ENCODE measurements around the gene VPS39.

The VPS39 gene

DNA sequence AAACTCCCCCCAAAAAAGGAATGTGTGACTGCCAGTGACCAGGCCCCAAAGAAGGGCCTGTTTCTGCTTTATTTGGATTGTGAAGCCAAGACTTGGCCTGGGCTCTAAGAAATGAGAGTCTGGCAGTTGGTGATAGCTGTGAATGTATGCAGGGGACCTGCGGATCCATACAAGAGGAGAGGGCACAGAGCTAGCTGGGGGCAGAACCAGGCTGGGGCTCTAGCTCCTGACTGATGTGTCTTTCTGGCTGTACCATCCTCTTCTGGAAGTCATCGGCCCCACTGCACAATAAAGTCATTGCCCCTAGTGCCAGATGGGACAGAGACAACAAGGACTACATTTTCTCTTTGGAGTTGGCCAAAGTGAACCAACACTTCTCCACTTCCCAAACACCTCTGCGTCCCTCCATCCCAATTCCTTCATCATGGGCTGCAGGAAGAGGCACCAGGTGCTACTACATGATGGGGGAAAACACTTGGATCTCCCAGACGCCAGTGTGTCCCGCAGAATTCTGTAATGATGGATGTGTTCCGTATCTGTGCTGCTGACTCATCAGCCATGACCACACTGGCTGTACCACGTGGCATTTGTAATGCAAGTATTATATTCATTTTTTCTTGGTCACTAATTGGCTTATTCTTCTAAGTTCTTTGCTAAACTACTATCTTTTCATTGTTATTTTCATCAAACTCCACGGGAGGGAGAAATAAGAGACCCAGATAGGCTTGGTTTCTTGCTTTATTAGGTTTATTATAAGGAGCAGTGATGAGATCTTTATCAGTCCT is 49.9 kb downstream of the VPS39 start:
- no peak for DNase-seq (ENCODE audit: low spot score)

DNA sequence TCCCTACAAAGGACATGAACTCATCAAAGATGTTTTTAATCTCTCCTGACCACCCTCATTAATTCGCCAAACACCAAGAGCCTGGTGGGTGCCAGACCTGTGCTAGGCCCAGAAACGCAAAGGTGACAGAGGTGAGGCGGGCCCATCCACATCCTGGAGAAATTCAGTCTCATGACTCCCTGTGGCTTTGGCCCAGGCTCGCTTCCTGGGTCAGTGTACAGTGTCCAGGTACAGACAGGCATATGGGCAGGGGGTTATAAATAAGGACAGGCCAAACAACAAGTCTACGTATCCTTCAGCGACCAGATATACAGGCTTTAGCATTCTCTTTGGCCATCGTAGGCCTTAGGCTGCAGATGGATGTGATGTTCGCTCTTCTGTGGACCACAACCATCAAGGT is 50.7 kb downstream of the VPS39 start:
- DNase-seq (ENCODE audit: low spot score), result no peak

DNA sequence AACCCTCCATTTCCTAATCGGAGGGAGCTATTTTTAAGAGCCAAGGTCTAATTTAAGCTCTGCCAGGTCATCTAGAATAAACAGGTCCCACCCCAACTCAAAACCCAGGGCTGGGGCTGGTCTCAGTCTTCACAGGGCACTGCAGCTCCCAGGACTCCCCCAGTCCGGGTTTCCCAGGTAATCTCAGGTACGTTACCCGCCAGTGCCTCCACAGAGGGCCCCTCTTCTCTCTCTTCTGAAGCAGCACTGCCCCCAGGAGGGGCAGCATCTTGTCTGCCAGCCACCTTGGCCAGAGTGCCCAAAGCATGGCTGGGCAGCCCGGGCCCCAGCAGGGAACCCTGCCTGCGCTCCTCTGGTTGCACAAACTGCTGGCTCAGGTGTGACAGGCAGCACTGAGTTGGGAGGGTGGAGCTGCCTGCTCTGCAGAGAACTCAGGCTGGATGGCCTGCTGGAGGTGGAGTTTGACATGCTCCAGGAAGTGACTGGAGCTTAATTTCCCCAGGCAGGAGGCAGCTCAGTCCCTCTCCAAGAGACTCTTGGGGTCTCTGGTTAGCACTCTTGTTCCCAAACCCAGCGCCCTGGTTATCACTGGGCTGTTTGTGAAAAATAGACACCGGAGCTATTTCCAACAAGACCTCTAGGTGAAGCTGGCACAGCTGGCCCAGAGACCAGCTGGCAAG is 51.7 kb downstream of the VPS39 start, which contains the start of gene PLA2G4F:
PLA2G4F (minus strand) TSS at position 394 of the 680 bp plus-strand sequence; CDS start at position 307, 87 bp downstream.
- no peak for DNase-seq (ENCODE audit: low spot score)

DNA sequence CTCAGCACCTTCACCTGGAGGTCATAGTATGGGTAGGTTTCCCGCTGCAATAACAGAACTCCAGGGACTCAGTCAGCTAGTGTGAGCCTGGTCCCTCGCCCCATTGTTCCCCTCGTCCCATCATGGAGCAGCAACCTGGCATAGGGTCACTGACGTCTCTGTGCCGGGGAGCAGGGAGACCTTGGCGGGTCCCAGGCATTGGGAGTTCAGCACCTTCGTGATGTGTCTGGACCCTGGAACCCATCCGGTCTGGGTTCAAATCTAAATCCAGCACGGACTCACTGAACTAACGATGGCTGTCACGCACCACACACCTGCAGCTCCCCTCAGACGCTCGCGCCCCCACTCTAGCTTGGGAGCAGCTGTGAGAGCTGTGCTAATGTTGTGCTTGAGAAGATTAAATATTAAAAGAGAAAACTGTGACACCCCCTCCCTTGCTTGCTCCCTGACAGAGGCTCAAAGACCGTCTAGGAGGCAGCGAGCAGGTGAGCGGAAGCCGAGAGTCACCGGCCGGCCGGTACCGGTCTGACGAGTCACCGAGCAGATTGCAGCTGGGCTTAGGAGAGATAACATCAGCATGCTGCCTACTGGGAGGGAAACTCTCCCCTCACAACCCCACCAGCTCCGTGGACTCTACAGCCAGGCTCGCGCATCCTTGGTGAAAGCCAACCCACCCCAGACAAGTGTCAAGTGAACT is 52.4 kb downstream of the VPS39 start:
- no peak for DNase-seq (ENCODE audit: low spot score)

DNA sequence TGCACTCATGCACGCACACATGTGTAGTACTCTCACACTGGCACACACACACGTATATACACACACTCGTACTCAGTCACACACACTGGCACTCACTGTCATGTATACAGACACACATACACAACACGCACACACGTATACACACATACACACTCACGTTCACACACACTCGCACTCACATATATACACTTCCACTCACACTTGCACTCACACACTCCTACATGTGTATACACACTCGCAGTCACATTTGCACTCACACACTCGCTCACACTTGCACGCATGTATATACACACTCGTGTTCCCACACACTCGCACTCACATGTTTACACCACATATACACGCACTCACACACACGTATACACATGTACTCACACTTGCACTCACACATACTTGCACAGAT is 53.1 kb downstream of the VPS39 start:
- no peak for DNase-seq (ENCODE audit: low spot score)

DNA sequence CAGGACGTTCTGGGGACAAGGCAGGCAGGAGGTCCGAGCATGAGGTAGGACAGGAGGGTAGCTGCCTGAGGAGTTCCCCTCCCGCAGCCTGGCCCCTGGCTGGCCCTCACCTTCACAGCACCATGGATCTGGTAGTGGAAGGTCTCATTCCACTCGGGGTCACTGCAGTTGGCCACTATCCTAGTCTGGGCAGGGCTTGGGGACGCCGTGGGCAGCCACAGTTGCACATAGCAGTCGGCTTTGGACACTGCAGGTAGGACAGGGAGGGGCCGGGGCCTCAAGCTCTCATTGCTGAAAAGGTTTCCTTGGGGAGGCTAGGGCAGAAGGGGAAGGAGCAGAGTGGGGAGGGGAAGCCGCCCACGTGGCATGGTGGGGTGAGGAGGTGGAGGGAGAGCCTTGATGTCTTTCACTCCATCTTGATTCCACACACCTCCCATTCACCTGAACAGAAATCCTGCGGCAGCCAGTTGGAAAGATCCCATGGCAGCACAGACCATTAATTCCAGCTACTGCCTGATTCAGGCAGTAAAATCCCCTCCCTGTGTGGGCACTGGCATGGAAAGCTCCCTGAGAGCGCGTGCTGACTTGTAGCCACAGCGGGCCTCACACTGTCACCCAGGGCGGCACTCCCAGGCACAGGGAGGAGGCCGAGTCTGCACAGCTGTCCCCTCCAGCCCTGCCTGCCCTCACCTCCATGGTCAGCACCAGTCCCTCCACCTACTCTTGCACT is 53.7 kb downstream of the VPS39 start:
- no peak for DNase-seq (ENCODE audit: low spot score)

DNA sequence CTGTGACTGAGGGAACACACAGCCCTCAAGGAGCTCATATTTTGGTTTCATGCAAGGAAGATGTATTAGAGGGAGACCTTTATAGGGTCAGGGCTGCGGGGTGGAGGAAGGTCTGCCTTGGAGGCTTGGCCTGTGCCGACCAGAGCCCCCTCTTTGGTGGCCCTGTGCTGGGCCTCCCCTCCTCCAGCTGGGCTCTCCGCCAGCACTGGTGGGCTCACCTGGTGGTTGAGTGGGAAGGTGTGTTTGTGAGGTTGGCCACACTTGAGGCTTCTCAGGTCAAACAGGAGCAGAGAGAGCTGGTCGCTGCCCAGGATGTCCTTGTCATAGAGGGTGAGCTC is 54.3 kb downstream of the VPS39 start:
- no peak for DNase-seq (ENCODE audit: low spot score)

DNA sequence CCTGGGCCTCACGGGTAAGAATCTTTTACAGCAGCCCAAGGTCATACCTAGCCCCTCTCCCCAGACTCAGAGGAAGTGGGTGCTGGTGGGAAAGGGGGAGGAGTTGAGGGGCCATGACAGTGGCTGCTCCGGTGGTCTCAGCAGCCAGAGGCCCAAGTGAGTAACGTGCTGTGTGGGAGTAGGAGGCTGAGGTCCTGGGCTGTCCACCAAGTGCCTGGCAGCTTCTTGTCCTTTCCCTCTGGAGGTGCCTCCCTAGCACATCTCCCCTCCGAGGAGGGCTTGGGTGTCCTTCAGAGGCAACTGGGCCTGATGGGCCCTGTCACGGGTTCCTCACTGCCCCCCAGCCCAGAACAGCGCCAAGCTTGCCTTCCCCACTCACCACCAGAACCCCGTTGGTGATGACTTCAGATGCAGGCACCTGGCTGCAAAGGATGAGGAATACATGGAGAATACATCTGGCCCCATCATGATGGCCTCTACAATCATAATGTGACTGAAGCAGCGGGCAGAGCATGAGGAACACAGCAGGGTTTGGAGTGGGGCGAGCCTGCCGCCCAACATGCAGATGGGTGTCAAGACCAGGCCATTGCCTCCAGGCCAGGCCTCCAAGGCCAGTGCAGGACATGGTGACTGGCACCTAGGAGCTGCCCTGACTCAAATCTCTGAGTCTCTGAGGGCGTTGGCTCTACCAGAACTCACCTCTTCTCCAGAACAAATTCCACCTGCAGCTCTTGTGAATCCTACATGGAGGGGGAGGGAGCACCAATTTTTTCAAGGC is 55.0 kb downstream of the VPS39 start:
- DNase-seq (ENCODE audit: low spot score), result no peak

DNA sequence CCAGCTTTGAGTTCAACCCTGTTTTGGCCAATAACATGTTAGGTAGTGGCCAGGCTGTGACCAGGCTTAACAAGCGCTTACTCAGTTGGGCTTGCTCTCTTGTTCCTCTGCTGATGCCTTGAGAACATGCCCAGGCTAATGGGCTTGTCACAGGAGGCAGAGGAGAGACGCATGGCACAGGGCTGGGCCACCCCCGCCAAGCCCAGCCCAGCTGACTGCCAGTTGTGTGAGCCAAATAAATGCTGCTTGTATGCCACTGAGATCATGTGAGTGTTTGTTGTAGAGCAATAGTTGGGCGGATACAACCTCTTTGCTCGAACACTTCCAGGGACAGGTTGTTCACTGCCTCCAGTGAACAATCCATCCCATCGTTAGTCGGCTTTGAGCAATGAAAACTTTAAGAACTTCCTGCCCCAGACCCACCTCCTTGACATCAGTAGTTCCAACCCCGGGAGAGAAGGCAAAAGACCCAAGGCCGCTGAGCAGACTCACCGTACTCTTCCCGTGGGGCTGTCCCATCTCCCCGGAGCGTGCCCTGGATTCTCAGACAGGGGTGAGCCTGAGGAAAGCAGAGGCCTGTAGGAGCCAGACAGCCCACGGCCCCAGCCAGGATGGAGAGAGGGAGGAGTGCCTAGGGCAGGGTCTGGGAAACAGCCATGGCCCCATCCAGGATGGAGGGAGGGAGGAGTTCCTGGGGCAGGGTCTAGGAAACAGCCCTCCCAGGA is 55.7 kb downstream of the VPS39 start:
- DNase-seq (ENCODE audit: low spot score), result peak; percentile 56

DNA sequence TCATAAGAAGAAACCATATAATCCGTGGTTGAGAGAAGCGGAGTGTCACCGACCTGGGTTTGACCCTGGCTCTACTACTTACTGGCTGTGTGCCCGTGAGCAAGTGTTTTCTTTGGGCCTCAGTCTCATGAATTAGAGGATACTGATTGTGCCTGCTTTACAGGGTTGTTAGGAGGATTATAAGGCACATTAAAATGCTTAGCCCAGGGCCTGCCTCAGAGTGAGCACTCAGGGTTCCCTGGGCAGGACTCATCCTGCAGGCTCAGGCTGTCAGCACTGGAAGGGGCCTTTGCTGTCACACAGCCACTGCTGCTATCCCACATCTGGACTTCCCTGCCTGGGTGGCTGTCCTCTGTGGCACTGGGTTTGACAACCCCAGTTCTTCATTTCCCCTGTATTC is 56.4 kb downstream of the VPS39 start:
- DNase-seq (ENCODE audit: low spot score), result no peak

DNA sequence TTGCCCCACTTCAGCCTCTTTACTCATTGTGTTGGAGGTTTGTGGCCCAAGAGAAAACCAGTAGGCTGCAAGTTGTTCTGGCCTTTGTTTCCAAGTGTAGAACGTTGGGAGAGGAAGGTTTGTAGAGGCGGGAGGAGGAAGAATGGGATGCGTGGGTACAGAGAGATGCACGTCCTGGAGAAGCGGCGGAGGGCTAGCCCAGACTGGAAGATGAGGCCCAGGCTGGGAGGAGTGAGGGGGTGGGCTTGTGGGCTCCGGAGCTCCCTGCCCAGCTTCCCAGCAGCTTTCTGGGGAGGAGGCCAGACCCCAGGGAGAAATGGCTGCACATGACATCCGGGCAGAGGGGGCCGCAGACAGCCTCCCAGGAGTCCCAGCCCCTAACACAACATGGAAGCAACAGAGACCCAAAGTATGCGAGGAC is 57.0 kb downstream of the VPS39 start:
- no peak for DNase-seq (ENCODE audit: low spot score)

DNA sequence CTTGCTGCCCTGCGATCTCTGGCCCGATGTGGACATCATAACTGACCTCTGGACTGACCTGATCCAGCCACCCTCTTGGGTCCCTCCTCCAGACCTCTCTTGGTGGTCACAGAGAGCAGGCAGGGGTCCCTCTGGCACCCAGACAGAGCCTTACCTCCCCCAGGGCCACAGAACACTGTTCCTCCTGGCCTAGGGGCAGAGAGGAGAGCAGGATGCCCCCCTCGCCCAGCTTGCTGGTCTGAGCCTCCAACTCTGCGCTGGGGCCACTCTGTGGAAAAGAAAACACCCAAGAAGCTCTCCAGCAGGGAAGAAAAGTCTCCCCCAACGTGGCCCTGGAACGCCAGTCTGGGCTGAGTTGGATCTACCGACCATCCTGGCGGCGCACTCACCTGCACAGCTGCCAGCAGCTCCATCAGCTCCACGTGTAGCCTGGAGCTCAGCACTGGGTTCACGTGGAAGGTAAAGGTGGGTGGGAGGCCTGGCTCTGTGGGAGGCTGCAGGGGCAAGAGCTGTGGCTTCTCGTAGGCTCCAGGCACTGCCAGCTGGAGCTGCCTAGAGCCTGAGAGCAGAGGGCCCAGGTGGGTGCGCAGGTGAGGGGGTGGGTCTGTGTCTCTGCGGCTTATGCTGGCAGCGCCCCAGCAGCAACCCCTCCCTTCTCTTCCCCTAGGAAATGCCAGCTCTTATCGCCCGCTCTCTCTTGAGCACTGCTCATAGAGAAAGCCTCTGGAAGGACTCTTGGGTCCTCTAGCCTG is 57.7 kb downstream of the VPS39 start:
- no peak for DNase-seq (ENCODE audit: low spot score)

DNA sequence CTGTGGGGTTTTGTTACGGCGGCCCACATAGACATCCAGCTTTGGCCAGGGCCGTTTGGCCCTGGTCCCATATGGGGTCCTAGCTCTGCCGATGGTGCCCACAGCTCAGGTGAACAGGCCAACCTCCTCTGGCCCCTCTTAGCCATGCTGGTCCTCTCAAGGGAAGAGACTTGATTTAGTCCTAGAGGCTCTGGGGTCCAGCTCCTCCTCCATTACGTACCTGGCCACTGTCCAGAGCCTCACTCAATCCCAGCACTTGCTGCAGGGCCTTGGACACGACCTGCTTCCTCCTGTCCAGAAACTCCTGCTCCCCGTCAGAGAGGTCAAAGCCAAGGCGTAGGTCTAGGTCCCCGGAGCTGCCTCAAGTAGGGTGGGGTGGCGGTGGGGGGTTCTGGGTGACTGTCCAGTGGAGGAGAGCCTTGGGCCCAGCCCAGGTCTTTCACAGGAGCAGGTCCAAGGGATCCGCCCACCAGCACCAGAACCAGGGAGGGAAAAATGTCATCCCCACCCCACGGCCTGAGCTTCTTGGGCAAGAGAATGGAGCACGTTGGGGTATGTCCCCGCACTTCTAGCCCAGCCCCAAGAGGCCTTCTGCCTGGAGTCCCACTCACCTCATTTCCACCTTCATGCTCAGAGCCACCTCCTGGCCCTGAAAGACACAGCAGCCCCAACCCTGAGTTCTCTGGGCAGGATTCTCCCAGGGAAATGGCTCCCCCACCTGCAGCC is 58.4 kb downstream of the VPS39 start:
- no peak for DNase-seq (ENCODE audit: low spot score)

DNA sequence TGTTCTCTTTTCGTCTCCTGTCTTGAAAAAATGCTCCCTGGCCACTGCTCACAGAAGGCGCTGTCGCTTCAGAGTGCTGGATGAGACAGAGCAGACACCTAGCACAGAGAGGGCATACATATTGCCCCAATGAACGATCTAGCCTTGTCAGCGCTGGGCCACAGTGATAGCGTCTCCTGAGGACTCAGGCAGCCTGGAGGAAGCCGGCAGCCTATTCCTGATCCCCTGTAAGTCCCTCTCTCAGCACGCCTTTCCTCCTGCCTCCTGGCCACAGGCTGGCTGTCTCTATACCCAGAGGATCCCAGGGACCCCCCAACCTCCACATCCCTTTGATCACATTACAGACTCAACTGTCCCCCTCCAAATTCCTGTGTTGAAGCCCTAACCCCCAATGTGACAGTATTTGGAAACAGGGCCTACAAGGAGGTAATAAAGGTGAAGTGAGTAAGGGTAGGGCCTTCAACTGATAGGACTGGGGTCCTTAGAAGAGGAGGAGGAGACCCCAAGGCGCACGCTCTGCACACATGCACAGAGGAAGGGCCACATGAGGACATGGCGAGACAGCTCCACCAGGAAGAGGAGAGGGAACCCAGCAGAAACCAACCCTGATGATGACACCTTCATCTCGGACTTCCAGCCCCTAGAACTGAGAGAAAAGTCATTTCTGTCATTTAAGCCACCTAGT is 59.2 kb downstream of the VPS39 start:
- DNase-seq (ENCODE audit: low spot score), result no peak

DNA sequence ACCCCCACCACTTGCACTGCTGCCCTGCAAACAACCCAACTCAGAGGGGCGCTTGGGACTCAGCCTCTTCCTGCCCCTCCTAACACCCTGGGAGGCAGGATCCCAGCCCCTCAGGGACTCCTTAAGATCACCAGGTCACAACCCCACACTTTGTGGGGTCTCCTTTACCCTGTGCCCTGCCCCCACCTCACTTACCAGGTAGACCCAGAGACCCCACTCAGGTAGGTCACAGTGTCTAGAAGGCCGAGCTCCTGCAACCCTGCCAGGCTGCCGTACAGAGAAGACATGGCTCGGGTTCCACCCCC is 60.7 kb downstream of the VPS39 start:
- no peak for DNase-seq (ENCODE audit: low spot score)

DNA sequence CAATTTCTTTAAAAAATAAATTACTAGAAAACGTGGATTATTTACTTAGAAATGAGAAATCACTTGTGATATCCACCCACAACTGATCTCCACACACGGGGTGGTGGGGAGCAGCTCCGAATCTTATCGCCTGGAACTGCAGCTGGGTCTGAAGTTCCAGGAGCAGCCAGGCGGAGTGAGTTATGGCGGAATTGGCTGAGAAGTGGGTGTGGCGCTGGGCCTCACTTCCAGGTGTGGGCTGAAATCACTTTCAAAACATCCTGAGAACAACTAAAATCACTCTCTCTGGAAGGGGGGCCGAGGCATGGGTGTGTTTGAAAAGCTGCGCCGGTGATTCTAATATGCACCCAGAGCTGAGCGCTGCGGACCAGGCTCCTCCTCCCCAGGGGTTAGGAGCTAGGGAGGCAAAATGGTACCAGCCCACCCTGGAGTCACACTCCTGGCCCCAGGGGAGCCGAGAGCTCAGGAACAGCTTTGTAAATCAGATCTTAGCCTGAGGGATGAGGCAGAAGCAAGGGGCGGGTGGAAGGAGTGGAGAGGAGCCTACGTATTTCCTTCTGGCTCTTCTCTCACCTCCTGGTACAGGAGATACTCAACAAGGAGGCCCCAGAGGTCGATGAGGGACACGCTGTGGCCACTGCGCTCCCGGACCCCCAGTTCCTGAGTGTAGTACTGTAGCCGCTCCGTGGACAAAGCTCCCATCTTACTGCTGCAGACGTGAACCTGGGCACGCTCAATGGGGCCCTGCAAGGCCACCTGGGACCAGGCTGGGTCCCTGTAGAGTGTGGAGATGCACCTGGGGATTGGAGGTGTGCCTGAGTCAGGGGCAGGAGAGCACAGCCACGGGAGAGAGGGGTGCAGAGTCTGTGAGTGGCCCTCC is 61.3 kb downstream of the VPS39 start:
- no peak for DNase-seq (ENCODE audit: low spot score)

DNA sequence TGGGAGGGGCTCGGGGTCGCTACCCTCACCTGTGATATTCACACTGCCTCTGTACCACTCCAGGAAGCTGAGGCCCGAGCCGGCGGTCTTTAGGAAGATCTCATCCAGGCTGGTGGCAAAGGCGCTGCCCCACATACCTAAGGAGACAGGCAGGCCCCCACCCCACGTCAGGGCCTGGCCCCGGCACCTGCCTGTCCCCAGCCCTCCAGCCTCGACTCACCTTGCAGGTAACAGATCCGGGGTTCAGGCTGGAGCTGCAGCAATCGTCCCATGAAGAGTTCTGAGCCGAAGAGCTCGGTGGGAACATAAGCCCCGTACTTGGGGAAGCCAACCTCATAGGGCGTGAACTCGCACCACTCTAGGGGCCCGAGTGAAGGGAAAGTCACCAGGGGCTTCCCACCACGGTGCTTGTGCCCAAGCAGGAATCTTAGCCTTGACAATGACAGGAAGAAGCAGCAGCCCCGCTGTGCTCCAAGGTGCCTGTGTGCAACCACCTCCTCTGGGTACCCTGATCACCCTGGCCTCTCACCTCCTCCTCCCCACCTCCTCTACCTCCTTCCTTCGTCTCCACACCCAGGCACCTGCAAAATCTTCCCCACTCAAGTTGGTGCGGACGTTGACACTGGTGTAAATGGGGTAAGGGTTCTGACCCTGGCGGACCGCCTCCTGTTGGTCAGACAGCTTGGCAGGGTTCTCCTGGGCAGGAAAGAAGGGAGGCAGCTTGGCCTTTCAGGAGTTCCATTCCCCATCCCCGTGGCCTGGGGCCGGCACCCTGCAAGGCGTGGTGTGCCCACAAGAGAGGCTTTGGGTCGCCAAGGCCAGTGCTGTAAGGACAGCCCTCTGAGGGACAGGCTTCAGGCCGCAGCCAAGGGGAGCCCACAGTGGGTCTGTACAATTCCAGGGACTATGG is 62.3 kb downstream of the VPS39 start:
- DNase-seq (ENCODE audit: low spot score), result no peak
